ENCODE data around the gene BIN2. TPM values are rescaled to one million over a fixed set of nuclear protein-coding genes. Genes with fewer than 3 reads are reported as not detected.

The BIN2 gene
- total RNA-seq, 1 experiment from 2014 or later = not detected

- Histone ChIP-seq H2BK20ac (ENCODE audit: low read depth, low read length, poor library complexity, severe bottlenecking) (no peak overlapping the region), H4K8ac (replicated peaks; ENCODE audit: insufficient read length, low read depth, low read length) (no peak overlapping the region), H3K79me2 (ENCODE audit: insufficient read depth, low read length) (no peaks in the 10 kb centered on the region), H3K27me3 (ENCODE audit: insufficient read depth, low read length) (no peaks in the 10 kb centered on the region), H3K23ac (ENCODE audit: insufficient read length, low read depth, low read length) (no peak overlapping the region), H4K91ac (ENCODE audit: insufficient read length, low read depth, low read length) (no peak overlapping the region), H2AFZ (ENCODE audit: low read length) (no peak overlapping the region), H3K18ac (ENCODE audit: insufficient read length, low read depth, low read length) (no peak overlapping the region), H2BK15ac (ENCODE audit: low read depth, low read length) (no peak overlapping the region), H3K9me3 (ENCODE audit: control insufficient read depth, low read depth, low read length) (no peaks in the 10 kb centered on the region), H2BK120ac (ENCODE audit: low read depth, low read length, poor library complexity, severe bottlenecking) (no peak overlapping the region), H2BK5ac (ENCODE audit: insufficient read length, low read length) (no peak overlapping the region), H3K27ac (ENCODE audit: insufficient read length, low read depth, low read length) (no peak overlapping the region), H3T11ph (ENCODE audit: low read length) (no peak overlapping the region), H3K9ac (ENCODE audit: extremely low read depth, insufficient read length, low read length) (no peak overlapping the region), H3K14ac (ENCODE audit: insufficient read depth, low read length) (no peak overlapping the region), H4K5ac (ENCODE audit: insufficient read length, low read depth, low read length) (no peak overlapping the region), H2BK12ac (ENCODE audit: insufficient read length, low read depth, low read length) (no peak overlapping the region), H3K79me1 (ENCODE audit: insufficient read depth, low read depth, low read length, poor library complexity, severe bottlenecking) (no peaks in the 10 kb centered on the region), H3K4me2 (ENCODE audit: insufficient read depth, insufficient read length, low read length) (no peak overlapping the region), H3K4ac (ENCODE audit: low read depth, low read length) (no peak overlapping the region), H2AK5ac (ENCODE audit: insufficient read length, low read length) (no peak overlapping the region), H3K56ac (ENCODE audit: insufficient read length, low read depth, low read length) (no peak overlapping the region), H3K4me1 (ENCODE audit: insufficient read depth, low read length) (no peaks in the 10 kb centered on the region), H3K23me2 (ENCODE audit: insufficient read length, low read depth, low read length, poor library complexity, severe bottlenecking) (no peaks in the 10 kb centered on the region), H4K20me1 (ENCODE audit: control insufficient read depth, insufficient read depth, insufficient read length) (no peaks in the 10 kb centered on the region)
- no peak for DNase-seq
- Mint-ChIP-seq H3K9me3 (no peaks in the 10 kb centered on the region; a peak in 1 of 5 replicates), H3K36me3 (ENCODE audit: insufficient read depth in 1 of 3, low read depth in 3 of 3) (no peaks in the 10 kb centered on the region; a peak in 1 of 7 replicates), H3K4me1 (peaks cover 11 to 12% of the 10 kb centered on the region in 2 experiments), H3K27me3 (ENCODE audit: low read depth) (no peaks in the 10 kb centered on the region), H3K4me3 (no peak overlapping the region), H3K27ac (peak overlapping the region in 2 of 3 experiments; percentile 49 to 79; a peak in 3 of 7 replicates)
- TF ChIP-seq CTCF (conservative IDR thresholded peaks at IDR 0.05) = no peak
- WGBS (ENCODE audit: extremely low coverage, insufficient read length, low lambda C conversion rate) = 100% methylated on average over 2 of the region's 4 CpGs
These were observed 69.4 kb downstream of the BIN2 start for GRCh38 chr12:51254536-51254935.
